Kidney (tissue), 14 donors: ENCODE measurements around the gene AFF4. TPM values are rescaled to one million over a fixed set of nuclear protein-coding genes. Genes with fewer than 3 reads are reported as not detected.
"Not testable (repeated sequence)": the region's sequence is repeated elsewhere in the genome, so short reads cannot be mapped to it uniquely, and the experiment has no call there.

Source experiments
- DNase-seq, 5 donors: peaks; one replicate each; pipeline ENCODE4 v3.0.0-alpha.2; 2013 to 2020
- FAIRE-seq: peaks from 2 replicates; lab custom pipeline; 2012; peaks lifted over from hg19 to GRCh38; lab: Jason Lieb, UNC
- H3K27ac ChIP-seq, 2 donors: one replicate each; pipeline ENCODE4 v1.7.0; 2013; ENCODE audit warnings: low read depth in 2 of 2, low read length in 2 of 2, inconsistent platforms in 1 of 2
- H3K27me3 ChIP-seq: one replicate; pipeline ENCODE4 v1.7.1; 2013; ENCODE audit warnings: low read length, inconsistent platforms; ENCODE audit not compliant: control insufficient read depth, insufficient read depth
- H3K36me3 ChIP-seq, 3 donors: one replicate each; pipeline versions ENCODE4 v1.7.0 to v1.7.1; 2013; ENCODE audit warnings: low read length in 3 of 3, control low read depth in 1 of 3, inconsistent platforms in 1 of 3; ENCODE audit not compliant: insufficient read depth in 3 of 3, control insufficient read depth in 2 of 3
- H3K4me1 ChIP-seq, 3 donors: one replicate each; pipeline versions ENCODE4 v1.7.0 to v1.7.1; 2013; ENCODE audit warnings: low read length in 3 of 3, inconsistent platforms in 1 of 3, low read depth in 1 of 3; ENCODE audit not compliant: control insufficient read depth in 2 of 3, insufficient read depth in 2 of 3
- H3K4me3 ChIP-seq, 3 donors: one replicate each; pipeline versions ENCODE4 v1.7.0 to v1.8.1; 2013; ENCODE audit warnings: low read length in 3 of 3, control low read depth in 1 of 3, inconsistent platforms in 1 of 3
- H3K9ac ChIP-seq, 3 donors: one replicate each; pipeline versions ENCODE4 v1.7.0 to v1.7.1; 2013; ENCODE audit warnings: low read length in 3 of 3, control low read depth in 1 of 3, inconsistent platforms in 1 of 3
- H3K9me3 ChIP-seq, 3 donors: one replicate each; pipeline versions ENCODE4 v1.7.0 to v1.7.1; 2013; ENCODE audit warnings: low read length in 3 of 3, control low read depth in 1 of 3, inconsistent platforms in 1 of 3; ENCODE audit not compliant: control insufficient read depth in 2 of 3, insufficient read depth in 1 of 3
- CTCF ChIP-seq: IDR thresholded peaks from 3 replicates; pipeline ENCODE4 v1.5.1; 2012; ENCODE audit warnings: mild to moderate bottlenecking, moderate library complexity, borderline replicate concordance; ENCODE audit not compliant: insufficient read depth; ENCODE audit errors: extremely low read depth
- intact Hi-C: fragments of 100-400 bp; cut with DNase I; formaldehyde crosslinking; loops from one replicate; pipeline ENCODE4 v1.11.1; 2022
- polyA plus RNA-seq: library from polyadenylated mRNA; stranded (reverse); fragments of 350-450 nt; fragmentation: Illumina TruSeq; extraction: RNeasy Lipid Tissue Mini Kit (QIAGEN cat#74804); gene quantifications from one replicate; pipeline ENCODE4 v1.2.3, GENCODE V29; 2014; ENCODE audit warnings: low read depth, low replicate concordance; ENCODE audit not compliant: insufficient read depth
- total RNA-seq: library from RNA; stranded (reverse); fragmentation: NEBNext Ultra II Directional; extraction: Animal tissue kit (Norgen Biotek cat#: 25700); gene quantifications from one replicate; pipeline ENCODE4 v1.2.1, GENCODE V29; 2021
- donor health status: control.
- donor health status: control.
- donor health status: control.
- donor health status: control.
- donor health status: control.
- donor health status: DM: yes; HTN: yes; CAD: no.
- donor health status: Normal renal cell carcinoma (clear cell type).

The AFF4 gene
- total and polyA plus RNA-seq, 2 donors from 2014 or later, result 8.8 to 83.7 TPM

GRCh38 chr5:132999246-132999645, 35.8 kb upstream of the AFF4 start:
- intact Hi-C loops, result no loop called here
- FAIRE-seq, result no peak
- H3K27me3 ChIP-seq, result no peaks in the 10 kb centered on the region
- H3K4me3 ChIP-seq, result no peak overlapping the region
- no peaks in the 10 kb centered on the region for H3K9me3 ChIP-seq
- no peak for TF ChIP-seq CTCF
- no peak overlapping the region for H3K27ac ChIP-seq
- no peak overlapping the region for H3K9ac ChIP-seq
- no peak for DNase-seq
- no peaks in the 10 kb centered on the region for H3K4me1 ChIP-seq
- no peaks in the 10 kb centered on the region for H3K36me3 ChIP-seq

- no peak overlapping the region for H3K4me3 ChIP-seq
- H3K27me3 ChIP-seq, result no peaks in the 10 kb centered on the region
- DNase-seq, result no peak
- intact Hi-C loops, result no loop called here
- no peaks in the 10 kb centered on the region for H3K9me3 ChIP-seq
- FAIRE-seq, result no peak
- H3K27ac ChIP-seq, result no peak overlapping the region
- TF ChIP-seq CTCF, result no peak
- no peak overlapping the region for H3K9ac ChIP-seq
- H3K36me3 ChIP-seq, result no peaks in the 10 kb centered on the region
- H3K4me1 ChIP-seq, result no peaks in the 10 kb centered on the region
Observed at GRCh38 chr5:132998556-132998955, 35.1 kb upstream of the AFF4 start.

GRCh38 chr5:132996307-132996706, 32.9 kb upstream of the AFF4 start:
- Histone ChIP-seq H3K4me1 (no peaks in the 10 kb centered on the region), H3K4me3 (no peak overlapping the region), H3K9ac (no peak overlapping the region), H3K27me3 (no peaks in the 10 kb centered on the region), H3K9me3 (no peaks in the 10 kb centered on the region), H3K27ac (no peak overlapping the region), H3K36me3 (no peaks in the 10 kb centered on the region)
- FAIRE-seq, result no peak
- DNase-seq, result no peak
- intact Hi-C loops, result no loop called here
- TF ChIP-seq CTCF, result no peak

- DNase-seq, result no peak
- Histone ChIP-seq H3K9ac (no peak overlapping the region), H3K27me3 (no peaks in the 10 kb centered on the region), H3K9me3 (no peaks in the 10 kb centered on the region), H3K4me1 (no peaks in the 10 kb centered on the region), H3K36me3 (no peaks in the 10 kb centered on the region), H3K4me3 (no peak overlapping the region), H3K27ac (no peak overlapping the region)
- intact Hi-C loops, result no loop called here
- no peak for FAIRE-seq
- TF ChIP-seq CTCF, result no peak
Observed at GRCh38 chr5:132987531-132988408, 24.3 kb upstream of the AFF4 start.

GRCh38 chr5:132982971-132983370, 19.5 kb upstream of the AFF4 start:
- H3K27me3 ChIP-seq, H3K4me1 ChIP-seq, H3K4me3 ChIP-seq, DNase-seq, H3K9me3 ChIP-seq, H3K27ac ChIP-seq, H3K9ac ChIP-seq, FAIRE-seq, intact Hi-C loops, H3K36me3 ChIP-seq: not testable (repeated sequence)
